ENCODE results near the gene P2RY6.

DNA sequence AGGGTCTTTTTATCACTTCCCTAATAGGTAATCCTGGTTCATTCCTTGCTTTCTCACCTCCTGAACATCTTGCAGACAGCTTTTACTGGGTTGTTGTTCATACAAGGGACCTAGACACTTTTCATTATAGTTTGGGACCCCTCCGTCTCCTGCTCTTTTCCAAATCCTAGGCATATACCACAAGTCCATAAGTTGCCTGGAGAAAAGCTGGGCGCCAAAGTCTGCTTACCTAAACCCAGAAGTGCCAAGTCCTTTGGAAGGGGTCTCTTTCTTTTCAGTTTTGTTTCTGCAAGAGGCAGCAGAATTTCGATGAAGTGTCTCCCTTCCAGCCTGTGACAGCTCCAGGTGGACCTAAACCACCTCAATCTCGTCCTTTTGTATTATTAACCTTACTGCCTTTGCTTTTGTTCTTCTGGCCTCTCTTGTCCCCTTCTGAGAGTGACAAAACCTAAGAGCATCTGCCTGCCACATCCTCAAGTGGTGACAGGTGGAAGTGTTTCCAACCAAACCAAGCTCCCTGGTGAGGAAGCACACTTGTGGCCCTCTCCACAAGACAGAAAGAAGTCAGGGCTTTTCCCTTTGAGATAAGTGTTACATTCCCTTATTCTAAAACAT, 19.5 kb upstream of the P2RY6 start:
- TF ChIP-seq, protein P1, sequence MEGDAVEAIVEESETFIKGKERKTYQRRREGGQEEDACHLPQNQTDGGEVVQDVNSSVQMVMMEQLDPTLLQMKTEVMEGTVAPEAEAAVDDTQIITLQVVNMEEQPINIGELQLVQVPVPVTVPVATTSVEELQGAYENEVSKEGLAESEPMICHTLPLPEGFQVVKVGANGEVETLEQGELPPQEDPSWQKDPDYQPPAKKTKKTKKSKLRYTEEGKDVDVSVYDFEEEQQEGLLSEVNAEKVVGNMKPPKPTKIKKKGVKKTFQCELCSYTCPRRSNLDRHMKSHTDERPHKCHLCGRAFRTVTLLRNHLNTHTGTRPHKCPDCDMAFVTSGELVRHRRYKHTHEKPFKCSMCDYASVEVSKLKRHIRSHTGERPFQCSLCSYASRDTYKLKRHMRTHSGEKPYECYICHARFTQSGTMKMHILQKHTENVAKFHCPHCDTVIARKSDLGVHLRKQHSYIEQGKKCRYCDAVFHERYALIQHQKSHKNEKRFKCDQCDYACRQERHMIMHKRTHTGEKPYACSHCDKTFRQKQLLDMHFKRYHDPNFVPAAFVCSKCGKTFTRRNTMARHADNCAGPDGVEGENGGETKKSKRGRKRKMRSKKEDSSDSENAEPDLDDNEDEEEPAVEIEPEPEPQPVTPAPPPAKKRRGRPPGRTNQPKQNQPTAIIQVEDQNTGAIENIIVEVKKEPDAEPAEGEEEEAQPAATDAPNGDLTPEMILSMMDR (IDR thresholded peaks at IDR 0.05): no peak; the same call in 2 of the 3 replicates
- TF ChIP-seq POLR2A (IDR thresholded peaks at IDR 0.05; ENCODE audit: low read length) (no peak), ESRRA (IDR thresholded peaks at IDR 0.05; ENCODE audit: borderline replicate concordance, low read length) (no peak), ZFP36 (IDR thresholded peaks at IDR 0.05; ENCODE audit: borderline replicate concordance, partially characterized antibody) (no peak), TP53 (CRISPR knock-in tag; IDR thresholded peaks at IDR 0.05) (no peak), EP300 (IDR thresholded peaks at IDR 0.05) (no peak), NFE2L2 (conservative IDR thresholded peaks at IDR 0.05; ENCODE audit: low read length) (no peak), CEBPB (IDR thresholded peaks at IDR 0.05) (no peak), SREBF2 (IDR thresholded peaks at IDR 0.05) (no peak), SMC3 (IDR thresholded peaks at IDR 0.05) (no peak), ZSCAN20 (CRISPR knock-in tag; IDR thresholded peaks at IDR 0.05) (no peak), RFX5 (IDR thresholded peaks at IDR 0.05) (no peak)
- TF ChIP-seq, protein P2, sequence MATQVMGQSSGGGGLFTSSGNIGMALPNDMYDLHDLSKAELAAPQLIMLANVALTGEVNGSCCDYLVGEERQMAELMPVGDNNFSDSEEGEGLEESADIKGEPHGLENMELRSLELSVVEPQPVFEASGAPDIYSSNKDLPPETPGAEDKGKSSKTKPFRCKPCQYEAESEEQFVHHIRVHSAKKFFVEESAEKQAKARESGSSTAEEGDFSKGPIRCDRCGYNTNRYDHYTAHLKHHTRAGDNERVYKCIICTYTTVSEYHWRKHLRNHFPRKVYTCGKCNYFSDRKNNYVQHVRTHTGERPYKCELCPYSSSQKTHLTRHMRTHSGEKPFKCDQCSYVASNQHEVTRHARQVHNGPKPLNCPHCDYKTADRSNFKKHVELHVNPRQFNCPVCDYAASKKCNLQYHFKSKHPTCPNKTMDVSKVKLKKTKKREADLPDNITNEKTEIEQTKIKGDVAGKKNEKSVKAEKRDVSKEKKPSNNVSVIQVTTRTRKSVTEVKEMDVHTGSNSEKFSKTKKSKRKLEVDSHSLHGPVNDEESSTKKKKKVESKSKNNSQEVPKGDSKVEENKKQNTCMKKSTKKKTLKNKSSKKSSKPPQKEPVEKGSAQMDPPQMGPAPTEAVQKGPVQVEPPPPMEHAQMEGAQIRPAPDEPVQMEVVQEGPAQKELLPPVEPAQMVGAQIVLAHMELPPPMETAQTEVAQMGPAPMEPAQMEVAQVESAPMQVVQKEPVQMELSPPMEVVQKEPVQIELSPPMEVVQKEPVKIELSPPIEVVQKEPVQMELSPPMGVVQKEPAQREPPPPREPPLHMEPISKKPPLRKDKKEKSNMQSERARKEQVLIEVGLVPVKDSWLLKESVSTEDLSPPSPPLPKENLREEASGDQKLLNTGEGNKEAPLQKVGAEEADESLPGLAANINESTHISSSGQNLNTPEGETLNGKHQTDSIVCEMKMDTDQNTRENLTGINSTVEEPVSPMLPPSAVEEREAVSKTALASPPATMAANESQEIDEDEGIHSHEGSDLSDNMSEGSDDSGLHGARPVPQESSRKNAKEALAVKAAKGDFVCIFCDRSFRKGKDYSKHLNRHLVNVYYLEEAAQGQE (IDR thresholded peaks at IDR 0.05): no peak
- TF ChIP-seq, protein P3, sequence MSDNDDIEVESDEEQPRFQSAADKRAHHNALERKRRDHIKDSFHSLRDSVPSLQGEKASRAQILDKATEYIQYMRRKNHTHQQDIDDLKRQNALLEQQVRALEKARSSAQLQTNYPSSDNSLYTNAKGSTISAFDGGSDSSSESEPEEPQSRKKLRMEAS (IDR thresholded peaks at IDR 0.05): no peak
